D721Med (cell line): Measurements from ENCODE around the gene ACVR1.
"Not testable (repeated sequence)": the region's sequence is repeated elsewhere in the genome, so short reads cannot be mapped to it uniquely, and the experiment has no call there.

Source experiments
- DNase-seq: peaks from one replicate; pipeline ENCODE4 v3.0.0; 2011; ENCODE audit warnings: low spot score; ENCODE audit not compliant: insufficient read length
- FAIRE-seq: peaks from 2 replicates; lab custom pipeline; 2011; peaks lifted over from hg19 to GRCh38; lab: Jason Lieb, UNC
- CTCF ChIP-seq: IDR thresholded peaks from 2 replicates; pipeline ENCODE4 v1.5.1; 2012; ENCODE audit warnings: mild to moderate bottlenecking, control low read depth; ENCODE audit not compliant: insufficient read depth; ENCODE audit errors: missing control alignments

Gene ACVR1

GRCh38 chr2:157769856-157770255 lies 106.3 kb downstream of the ACVR1 start:
- no peak for TF ChIP-seq CTCF
- DNase-seq (no peak), FAIRE-seq (no peak)

- FAIRE-seq (no peak), DNase-seq (no peak)
- no peak for TF ChIP-seq CTCF
These were observed 111.7 kb downstream of the ACVR1 start for GRCh38 chr2:157764386-157764785.

GRCh38 chr2:157761520-157761919 lies 114.6 kb downstream of the ACVR1 start:
- TF ChIP-seq CTCF: no peak
- FAIRE-seq (no peak), DNase-seq (no peak)

GRCh38 chr2:157760949-157761348 lies 115.2 kb downstream of the ACVR1 start:
- FAIRE-seq (no peak), DNase-seq (no peak)
- TF ChIP-seq CTCF: no peak

- FAIRE-seq (peak; percentile 46), DNase-seq (no peak)
- no peak for TF ChIP-seq CTCF
These were observed 116.3 kb downstream of the ACVR1 start for GRCh38 chr2:157759855-157760254.

- no peak for TF ChIP-seq CTCF
- FAIRE-seq (no peak), DNase-seq (no peak)
These were observed 117.5 kb downstream of the ACVR1 start for GRCh38 chr2:157758586-157758985.

GRCh38 chr2:157757500-157757899 lies 118.6 kb downstream of the ACVR1 start:
- no peak for TF ChIP-seq CTCF
- no peak for DNase-seq
- no peak for FAIRE-seq

GRCh38 chr2:157756447-157756846 lies 119.7 kb downstream of the ACVR1 start:
- FAIRE-seq, DNase-seq: not testable (repeated sequence)
